Measurements from ENCODE around the gene SAFB. TPM values are rescaled to one million over a fixed set of nuclear protein-coding genes. Genes with fewer than 3 reads are reported as not detected.

Gene SAFB
- total RNA-seq, 2 donors from 2014 or later = 28.6 to 101 TPM

GRCh38 chr19:5592531-5593342 is 30.1 kb upstream of the SAFB start:
- peaks cover 88% of the 10 kb centered on the region for H3K36me3 ChIP-seq
- ATAC-seq (ENCODE audit: insufficient number of reproducible peaks, low FRiP score, low read depth) (no peak), DNase-seq (ENCODE audit: low spot score) (no peak)
- H3K27me3 ChIP-seq (replicated peaks; ENCODE audit: insufficient read depth) = no peaks in the 10 kb centered on the region
- no peaks in the 10 kb centered on the region for H3K9me3 ChIP-seq
- H3K4me1 ChIP-seq (ENCODE audit: control insufficient read depth in 1 of 2, low read depth in 2 of 2) = no peaks in the 10 kb centered on the region
- no peak for TF ChIP-seq CTCF (IDR thresholded peaks at IDR 0.05)
- H3K4me3 ChIP-seq = no peak overlapping the region
- H3K27ac ChIP-seq = no peak overlapping the region

- Histone ChIP-seq H3K4me3 (no peak overlapping the region), H3K27me3 (replicated peaks; ENCODE audit: insufficient read depth) (no peaks in the 10 kb centered on the region), H3K9me3 (no peaks in the 10 kb centered on the region), H3K27ac (no peak overlapping the region), H3K4me1 (ENCODE audit: control insufficient read depth in 1 of 2, low read depth in 2 of 2) (no peaks in the 10 kb centered on the region), H3K36me3 (peaks cover 93% of the 10 kb centered on the region)
- no peak for DNase-seq (ENCODE audit: low spot score)
- no peak for ATAC-seq (ENCODE audit: insufficient number of reproducible peaks, low FRiP score, low read depth)
- TF ChIP-seq CTCF (IDR thresholded peaks at IDR 0.05) = no peak
These were observed 29.3 kb upstream of the SAFB start for GRCh38 chr19:5593343-5594255.

DNA sequence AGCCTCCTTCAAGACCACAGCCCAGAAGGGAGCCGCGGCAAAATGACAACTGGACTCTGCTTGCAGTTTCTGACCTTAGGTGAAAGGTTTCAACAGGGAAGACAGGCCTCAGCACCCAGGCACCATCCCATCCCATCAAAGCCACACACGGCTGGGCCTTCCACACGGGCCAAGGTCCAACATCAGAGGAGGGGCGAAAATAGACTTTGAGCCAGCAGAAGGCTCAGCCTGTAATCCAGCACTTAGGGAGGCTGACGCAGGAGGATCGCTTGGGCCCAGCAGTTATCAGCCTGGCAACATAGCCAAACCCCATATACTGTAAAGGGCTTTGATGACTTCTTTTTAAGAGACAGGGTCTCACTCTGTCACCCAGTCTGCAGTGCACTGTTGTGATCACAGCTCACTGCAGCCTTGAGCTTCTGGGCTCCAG is 28.3 kb upstream of the SAFB start:
- DNase-seq (ENCODE audit: low spot score) (no peak), ATAC-seq (ENCODE audit: insufficient number of reproducible peaks, low FRiP score, low read depth) (no peak)
- no peak for TF ChIP-seq CTCF (IDR thresholded peaks at IDR 0.05)
- no peaks in the 10 kb centered on the region for H3K9me3 ChIP-seq
- peaks cover 93% of the 10 kb centered on the region for H3K36me3 ChIP-seq
- no peak overlapping the region for H3K4me3 ChIP-seq
- H3K27me3 ChIP-seq (replicated peaks; ENCODE audit: insufficient read depth) = no peaks in the 10 kb centered on the region
- H3K4me1 ChIP-seq (ENCODE audit: control insufficient read depth in 1 of 2, low read depth in 2 of 2) = no peaks in the 10 kb centered on the region
- no peak overlapping the region for H3K27ac ChIP-seq

- Histone ChIP-seq H3K4me1 (ENCODE audit: control insufficient read depth in 1 of 2, low read depth in 2 of 2) (no peaks in the 10 kb centered on the region), H3K27me3 (replicated peaks; ENCODE audit: insufficient read depth) (no peaks in the 10 kb centered on the region), H3K36me3 (peaks cover 93% of the 10 kb centered on the region), H3K9me3 (no peaks in the 10 kb centered on the region), H3K4me3 (no peak overlapping the region), H3K27ac (no peak overlapping the region)
- DNase-seq (ENCODE audit: low spot score) = no peak
- no peak for TF ChIP-seq CTCF (IDR thresholded peaks at IDR 0.05)
- ATAC-seq (ENCODE audit: insufficient number of reproducible peaks, low FRiP score, low read depth) = no peak
These were observed 27.8 kb upstream of the SAFB start for GRCh38 chr19:5595129-5595528.

DNA sequence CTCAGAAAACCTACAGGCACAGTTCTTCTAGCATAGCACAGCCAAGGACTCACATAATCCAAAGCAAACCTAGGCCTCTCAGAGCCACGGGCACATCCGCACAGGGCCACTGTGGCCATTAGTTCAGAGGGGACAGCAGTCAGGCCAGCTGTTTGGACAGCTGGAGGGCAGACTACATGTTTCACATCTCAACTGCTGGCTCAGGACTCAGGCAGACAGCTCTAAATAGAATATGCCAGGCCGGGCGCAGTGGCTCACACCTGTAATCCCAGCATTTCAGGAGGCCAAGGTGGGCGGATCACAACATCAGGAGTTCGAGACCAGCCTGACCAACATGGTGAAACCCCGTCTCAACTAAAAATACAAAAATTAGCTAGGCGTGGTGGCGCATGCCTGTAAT is 27.1 kb upstream of the SAFB start:
- DNase-seq (ENCODE audit: low spot score) (no peak), ATAC-seq (ENCODE audit: insufficient number of reproducible peaks, low FRiP score, low read depth) (no peak)
- Histone ChIP-seq H3K36me3 (peaks cover 90% of the 10 kb centered on the region), H3K27ac (no peak overlapping the region), H3K27me3 (replicated peaks; ENCODE audit: insufficient read depth) (no peaks in the 10 kb centered on the region), H3K4me3 (no peak overlapping the region), H3K9me3 (no peaks in the 10 kb centered on the region), H3K4me1 (ENCODE audit: control insufficient read depth in 1 of 2, low read depth in 2 of 2) (no peaks in the 10 kb centered on the region)
- TF ChIP-seq CTCF (IDR thresholded peaks at IDR 0.05) = no peak
